ENCODE measurements around the gene STAC3.

- TF ChIP-seq CTCF (IDR thresholded peaks at IDR 0.05; ENCODE audit: low read depth, low read length) (peak; percentile 17), EZH2phosphoT487 (IDR thresholded peaks at IDR 0.05; ENCODE audit: low read depth) (no peak)
Measured at GRCh38 chr12:57240066-57240921, 10.7 kb downstream of the STAC3 start.
